Progenitor cell of endocrine pancreas (in vitro differentiated cells): Measurements from ENCODE around the gene ADAMTS2. TPM values are rescaled to one million over a fixed set of nuclear protein-coding genes. Genes with fewer than 3 reads are reported as not detected.

Experiments
- DNase-seq: peaks from one replicate; pipeline ENCODE4 v3.0.0; 2021; ENCODE audit warnings: low spot score; ENCODE audit not compliant: unreplicated experiment
- H3K27ac Mint-ChIP-seq: 2 replicates; pipeline ENCODE4 v1.8.0; 2021; ENCODE audit warnings: mild to moderate bottlenecking, moderate library complexity, mixed read lengths
- H3K27me3 Mint-ChIP-seq: 2 replicates; pipeline ENCODE4 v1.8.0; 2021; ENCODE audit warnings: mixed read lengths
- H3K36me3 Mint-ChIP-seq: 2 replicates; pipeline ENCODE4 v1.8.0; 2022; ENCODE audit warnings: mixed read lengths; ENCODE audit not compliant: insufficient read depth
- H3K4me1 Mint-ChIP-seq: 2 replicates; pipeline ENCODE4 v1.8.0; 2021; ENCODE audit warnings: low read depth, mixed read lengths
- H3K4me3 Mint-ChIP-seq: 2 replicates; pipeline ENCODE4 v1.8.0; 2021; ENCODE audit warnings: low read depth, mild to moderate bottlenecking, moderate library complexity, mixed read lengths
- H3K9me3 Mint-ChIP-seq: 2 replicates; pipeline ENCODE4 v1.8.0; 2021; ENCODE audit warnings: low read depth, mixed read lengths
- total RNA-seq: library from RNA; stranded (reverse); gene quantifications from 2 replicates; pipeline ENCODE4 v1.2.1, GENCODE V29; 2021
- TF ChIP-seq, protein P1 (sequence below): fragments of 200-600 bp; sonication (generic); IDR thresholded peaks from one replicate; pipeline ENCODE4 v1.5.0; 2021; ENCODE audit warnings: antibody characterized with exemption, mild to moderate bottlenecking; ENCODE audit not compliant: unreplicated experiment

The ADAMTS2 gene
- total RNA-seq, 1 donor from 2014 or later, result 2.5 TPM

DNA sequence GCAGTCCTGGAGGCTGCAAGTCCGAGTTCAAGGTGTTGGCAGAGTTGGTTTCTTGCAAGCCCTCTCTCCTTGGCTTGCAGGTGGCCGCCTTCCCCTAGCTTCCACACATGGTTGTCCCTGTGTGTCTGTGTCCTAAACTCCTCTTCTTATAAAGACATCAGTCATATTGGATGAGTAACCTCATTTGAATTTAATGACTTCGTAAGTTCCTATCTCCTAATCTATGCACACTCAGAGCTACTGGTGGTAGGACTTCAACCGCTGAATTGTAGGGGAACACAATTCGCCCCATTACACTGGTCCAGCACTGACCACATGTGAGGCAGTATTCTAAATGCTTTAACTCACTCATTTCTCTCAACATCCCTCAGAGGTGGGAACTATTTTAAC is 25.9 kb upstream of the ADAMTS2 start:
- H3K4me3 Mint-ChIP-seq, result no peak overlapping the region
- no peaks in the 10 kb centered on the region for H3K36me3 Mint-ChIP-seq
- H3K9me3 Mint-ChIP-seq, result no peaks in the 10 kb centered on the region
- no peaks in the 10 kb centered on the region for H3K4me1 Mint-ChIP-seq
- peaks cover 13% of the 10 kb centered on the region for H3K27me3 Mint-ChIP-seq
- H3K27ac Mint-ChIP-seq, result peak overlapping the region; percentile 56
- DNase-seq, result no peak
- TF ChIP-seq, protein P1, sequence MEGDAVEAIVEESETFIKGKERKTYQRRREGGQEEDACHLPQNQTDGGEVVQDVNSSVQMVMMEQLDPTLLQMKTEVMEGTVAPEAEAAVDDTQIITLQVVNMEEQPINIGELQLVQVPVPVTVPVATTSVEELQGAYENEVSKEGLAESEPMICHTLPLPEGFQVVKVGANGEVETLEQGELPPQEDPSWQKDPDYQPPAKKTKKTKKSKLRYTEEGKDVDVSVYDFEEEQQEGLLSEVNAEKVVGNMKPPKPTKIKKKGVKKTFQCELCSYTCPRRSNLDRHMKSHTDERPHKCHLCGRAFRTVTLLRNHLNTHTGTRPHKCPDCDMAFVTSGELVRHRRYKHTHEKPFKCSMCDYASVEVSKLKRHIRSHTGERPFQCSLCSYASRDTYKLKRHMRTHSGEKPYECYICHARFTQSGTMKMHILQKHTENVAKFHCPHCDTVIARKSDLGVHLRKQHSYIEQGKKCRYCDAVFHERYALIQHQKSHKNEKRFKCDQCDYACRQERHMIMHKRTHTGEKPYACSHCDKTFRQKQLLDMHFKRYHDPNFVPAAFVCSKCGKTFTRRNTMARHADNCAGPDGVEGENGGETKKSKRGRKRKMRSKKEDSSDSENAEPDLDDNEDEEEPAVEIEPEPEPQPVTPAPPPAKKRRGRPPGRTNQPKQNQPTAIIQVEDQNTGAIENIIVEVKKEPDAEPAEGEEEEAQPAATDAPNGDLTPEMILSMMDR, result no peak

DNA sequence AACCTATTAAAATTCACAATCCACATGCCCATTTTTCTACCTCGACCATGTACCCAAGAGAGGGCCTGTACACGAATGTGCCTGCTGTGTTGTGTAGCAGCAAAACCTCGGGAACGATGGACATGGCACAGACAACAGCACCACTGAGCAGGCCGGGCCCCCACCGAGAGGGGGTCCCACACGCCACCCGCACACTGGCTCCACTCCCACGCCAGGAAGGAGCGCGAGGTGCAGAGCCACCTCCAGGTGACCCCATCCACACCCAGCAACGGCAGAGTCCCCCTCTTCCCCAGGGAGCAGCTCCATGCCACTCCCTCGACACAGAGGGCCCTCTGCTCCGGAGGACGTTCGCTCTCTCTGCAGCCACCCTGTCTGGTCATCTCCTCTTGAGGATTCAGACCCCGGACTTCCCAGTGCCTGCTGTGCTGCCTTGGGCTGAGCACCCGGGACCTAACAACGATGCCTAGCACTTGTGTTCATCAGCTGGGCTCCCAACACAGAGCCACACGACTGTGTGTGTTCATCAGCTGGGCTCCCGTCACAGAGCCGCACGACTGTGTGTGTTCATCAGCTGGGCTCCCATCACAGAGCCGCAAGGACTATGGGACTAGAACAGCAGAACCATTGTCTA is 25.3 kb upstream of the ADAMTS2 start:
- TF ChIP-seq, protein P1, result no peak
- Mint-ChIP-seq H3K9me3 (no peaks in the 10 kb centered on the region), H3K4me1 (no peaks in the 10 kb centered on the region), H3K27ac (no peak overlapping the region), H3K36me3 (no peaks in the 10 kb centered on the region), H3K4me3 (no peak overlapping the region), H3K27me3 (peaks cover 16% of the 10 kb centered on the region)
- no peak for DNase-seq

DNA sequence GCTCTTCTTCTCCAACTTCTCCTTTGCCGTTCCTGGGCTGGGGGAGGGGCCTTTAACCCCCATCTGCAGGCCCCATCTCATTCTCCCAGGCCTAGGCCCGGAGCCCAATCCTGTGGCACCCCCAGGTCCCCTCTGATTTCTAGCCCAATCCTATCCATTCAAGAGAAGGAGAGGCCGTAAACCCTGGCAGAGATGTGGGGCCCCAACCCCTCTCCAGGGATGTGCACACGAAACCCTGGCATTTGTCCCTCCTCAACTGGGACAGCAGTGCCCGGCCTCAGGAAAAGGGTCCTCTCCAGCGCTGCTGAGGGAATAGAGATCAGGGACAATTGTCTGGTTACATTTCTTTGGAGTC is 24.2 kb upstream of the ADAMTS2 start:
- Mint-ChIP-seq H3K4me3 (no peak overlapping the region), H3K4me1 (no peaks in the 10 kb centered on the region), H3K36me3 (no peaks in the 10 kb centered on the region), H3K27ac (no peak overlapping the region), H3K9me3 (no peaks in the 10 kb centered on the region), H3K27me3 (peaks cover 16% of the 10 kb centered on the region)
- TF ChIP-seq, protein P1, result no peak
- DNase-seq, result no peak

DNA sequence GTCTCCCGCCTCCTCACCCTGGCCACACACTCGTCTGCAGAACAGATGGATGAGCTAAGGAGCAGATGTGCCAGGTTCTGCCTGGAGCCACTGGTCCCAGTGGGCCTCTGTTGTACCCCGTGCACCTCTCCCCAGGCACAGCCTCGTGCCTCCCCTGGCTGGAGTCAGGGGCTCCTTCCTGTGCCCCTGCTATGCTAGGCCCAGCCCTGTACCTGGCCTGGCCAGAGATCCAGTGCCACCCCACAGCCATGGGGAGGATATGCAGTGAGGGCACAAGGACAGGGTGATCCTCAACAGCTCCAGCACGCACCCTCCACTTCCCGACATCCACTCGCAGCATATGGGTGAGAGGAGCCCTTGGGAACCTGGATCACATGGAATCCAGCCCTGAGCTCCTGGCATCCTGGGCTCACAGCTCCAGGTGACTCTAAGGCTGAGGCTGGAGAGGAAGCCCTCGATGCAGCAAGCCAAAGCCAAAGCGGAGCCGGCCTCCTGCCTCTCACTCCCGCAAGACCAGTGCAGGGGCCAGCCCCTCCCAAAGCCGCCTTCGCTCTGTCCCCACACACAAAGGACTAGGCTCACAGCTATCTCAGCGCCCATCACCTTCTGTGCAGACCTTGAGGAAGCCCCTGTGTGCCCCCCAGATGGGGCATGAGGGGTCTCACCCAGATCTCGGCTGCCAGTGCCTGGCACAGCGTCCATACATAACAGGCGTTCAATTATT is 23.7 kb upstream of the ADAMTS2 start:
- H3K27ac Mint-ChIP-seq, result no peak overlapping the region
- H3K27me3 Mint-ChIP-seq, result peaks cover 16% of the 10 kb centered on the region
- H3K9me3 Mint-ChIP-seq, result no peaks in the 10 kb centered on the region
- H3K4me3 Mint-ChIP-seq, result no peak overlapping the region
- H3K36me3 Mint-ChIP-seq, result no peaks in the 10 kb centered on the region
- TF ChIP-seq, protein P1, result no peak
- DNase-seq, result no peak
- H3K4me1 Mint-ChIP-seq, result no peaks in the 10 kb centered on the region

DNA sequence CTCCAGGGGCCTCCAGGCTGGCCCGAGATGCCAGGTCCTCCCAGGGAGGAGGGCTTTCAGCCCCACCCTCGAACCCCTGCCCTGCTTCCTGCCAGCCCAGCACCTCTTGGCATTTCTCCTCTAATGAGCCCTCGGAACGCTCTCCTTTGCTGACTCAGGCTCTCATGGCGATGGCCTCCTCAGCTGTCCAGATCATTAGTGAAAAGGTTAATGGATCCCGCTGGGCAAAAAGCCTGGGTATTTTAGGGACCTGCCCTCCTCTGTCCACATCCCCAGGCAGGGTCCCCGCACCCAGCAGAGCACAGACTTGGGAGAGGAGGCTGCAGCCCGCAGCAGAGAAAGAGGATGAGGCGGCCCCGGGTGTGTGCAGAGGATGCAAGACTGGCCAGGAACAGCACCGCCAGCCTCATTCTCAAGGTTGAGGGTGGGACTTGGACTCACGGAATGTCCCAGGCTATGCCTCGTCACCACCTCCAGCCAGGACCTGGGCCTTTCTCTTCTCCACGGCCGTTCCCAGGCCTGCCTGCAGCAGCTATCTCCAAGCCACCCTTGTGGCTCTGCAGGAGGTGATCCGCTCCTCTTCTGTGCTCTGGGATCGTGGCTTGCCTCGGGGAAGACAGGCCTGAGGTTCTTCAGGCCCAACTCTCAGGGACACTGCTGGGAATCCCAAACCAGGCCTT is 23.0 kb upstream of the ADAMTS2 start:
- no peaks in the 10 kb centered on the region for H3K9me3 Mint-ChIP-seq
- no peak for DNase-seq
- peaks cover 18% of the 10 kb centered on the region for H3K27me3 Mint-ChIP-seq
- TF ChIP-seq, protein P1, result no peak
- H3K36me3 Mint-ChIP-seq, result no peaks in the 10 kb centered on the region
- no peaks in the 10 kb centered on the region for H3K4me1 Mint-ChIP-seq
- no peak overlapping the region for H3K27ac Mint-ChIP-seq
- no peak overlapping the region for H3K4me3 Mint-ChIP-seq
